A673 (cell line): ENCODE measurements around the gene PPP1R13B. TPM values are rescaled to one million over a fixed set of nuclear protein-coding genes. Genes with fewer than 3 reads are reported as not detected.

Source experiments
- Bru-seq: library from RNA; stranded (reverse); fragments of 400-500 nt; gene quantifications from one replicate; lab custom pipeline; 2021; lab: Mats Ljungman, UMichigan
- BruChase-seq, 2 experiments: library from RNA; stranded (reverse); fragments of 400-500 nt; gene quantifications; one replicate each; lab custom pipeline; 2021; lab: Mats Ljungman, UMichigan
- BruUV-seq: library from RNA; stranded (reverse); fragments of 400-500 nt; replicated peaks from 2 replicates; lab custom pipeline; 2021; lab: Mats Ljungman, UMichigan
- CTCF ChIA-PET: fragments of 300-600 bp; sonication (Branson Sonifier 250); formaldehyde crosslinking; loops from one replicate; lab custom pipeline; 2022; ENCODE audit warnings: antibody characterized with exemption; lab: Charles Lee
- POLR2A ChIA-PET: fragments of 300-600 bp; sonication (Branson Sonifier 250); formaldehyde crosslinking; loops from one replicate; lab custom pipeline; 2022; ENCODE audit warnings: antibody characterized with exemption; ENCODE audit not compliant: low non-redundant PET; lab: Charles Lee
- DNase-seq: peaks from one replicate; pipeline ENCODE4 v3.0.0-alpha.2; 2015; ENCODE audit warnings: low spot score
- H3K27ac ChIP-seq: fragments of 200-600 bp; sonication (generic); 2 replicates; pipeline ENCODE4 v1.5.1; 2016; ENCODE audit warnings: mixed run types, low read depth, mild to moderate bottlenecking, mixed read lengths, antibody characterized with exemption, low read length; ENCODE audit not compliant: poor library complexity, severe bottlenecking
- H3K27me3 ChIP-seq: fragments of 200-600 bp; sonication (generic); replicated peaks from 2 replicates; pipeline ENCODE4 v1.6.1; 2017; ENCODE audit warnings: mixed run types, low read depth, mild to moderate bottlenecking, mixed read lengths, antibody characterized with exemption, low read length; ENCODE audit not compliant: insufficient read depth, poor library complexity
- H3K36me3 ChIP-seq: fragments of 200-600 bp; sonication (generic); 2 replicates; pipeline ENCODE4 v1.6.1; 2016; ENCODE audit warnings: mixed run types, mild to moderate bottlenecking, mixed read lengths, antibody characterized with exemption, low read length; ENCODE audit not compliant: insufficient read depth, poor library complexity, severe bottlenecking
- H3K4me1 ChIP-seq: fragments of 200-600 bp; sonication (generic); 2 replicates; pipeline ENCODE4 v1.6.1; 2017; ENCODE audit warnings: mixed run types, mild to moderate bottlenecking, mixed read lengths, antibody characterized with exemption, low read length; ENCODE audit not compliant: insufficient read depth, poor library complexity, severe bottlenecking
- H3K4me3 ChIP-seq: fragments of 200-600 bp; sonication (generic); 2 replicates; pipeline ENCODE4 v1.5.1; 2016; ENCODE audit warnings: low read depth, mixed run types, mild to moderate bottlenecking, mixed read lengths, low read length; ENCODE audit not compliant: poor library complexity, severe bottlenecking
- H3K9me3 ChIP-seq: fragments of 200-600 bp; sonication (generic); 2 replicates; pipeline ENCODE4 v1.6.1; 2016; ENCODE audit warnings: mixed run types, low read depth, mild to moderate bottlenecking, mixed read lengths, antibody characterized with exemption, low read length; ENCODE audit not compliant: poor library complexity, severe bottlenecking
- EZH2 ChIP-seq: fragments of 200-600 bp; sonication (generic); IDR thresholded peaks from 2 replicates; pipeline ENCODE4 v1.6.1; 2017; ENCODE audit warnings: borderline replicate concordance, low read depth, mild to moderate bottlenecking, mixed read lengths, antibody characterized with exemption, low read length; ENCODE audit not compliant: poor library complexity, severe bottlenecking
- intact Hi-C: fragments of 100-400 bp; cut with micrococcal nuclease; formaldehyde crosslinking; loops from one replicate; pipeline ENCODE4 v1.10.0; 2022; ENCODE audit not compliant: unreplicated experiment
- long read RNA-seq: library from polyadenylated mRNA; stranded (forward); transcript quantifications from one replicate; pipeline ENCODE4 v2.0.0, GENCODE V29; 2022
- total RNA-seq: library from RNA; stranded (reverse); gene quantifications from 2 replicates; pipeline ENCODE4 v1.2.3, GENCODE V29; 2021
- TF ChIP-seq, protein P1 (sequence below): fragments of 300-800, 200-600 bp; sonication (generic); conservative IDR thresholded peaks from 2 replicates; pipeline ENCODE4 v1.5.1; 2017; ENCODE audit warnings: low read depth, mild to moderate bottlenecking, antibody characterized with exemption, low read length, moderate library complexity, mixed read lengths

The PPP1R13B gene, protein sequence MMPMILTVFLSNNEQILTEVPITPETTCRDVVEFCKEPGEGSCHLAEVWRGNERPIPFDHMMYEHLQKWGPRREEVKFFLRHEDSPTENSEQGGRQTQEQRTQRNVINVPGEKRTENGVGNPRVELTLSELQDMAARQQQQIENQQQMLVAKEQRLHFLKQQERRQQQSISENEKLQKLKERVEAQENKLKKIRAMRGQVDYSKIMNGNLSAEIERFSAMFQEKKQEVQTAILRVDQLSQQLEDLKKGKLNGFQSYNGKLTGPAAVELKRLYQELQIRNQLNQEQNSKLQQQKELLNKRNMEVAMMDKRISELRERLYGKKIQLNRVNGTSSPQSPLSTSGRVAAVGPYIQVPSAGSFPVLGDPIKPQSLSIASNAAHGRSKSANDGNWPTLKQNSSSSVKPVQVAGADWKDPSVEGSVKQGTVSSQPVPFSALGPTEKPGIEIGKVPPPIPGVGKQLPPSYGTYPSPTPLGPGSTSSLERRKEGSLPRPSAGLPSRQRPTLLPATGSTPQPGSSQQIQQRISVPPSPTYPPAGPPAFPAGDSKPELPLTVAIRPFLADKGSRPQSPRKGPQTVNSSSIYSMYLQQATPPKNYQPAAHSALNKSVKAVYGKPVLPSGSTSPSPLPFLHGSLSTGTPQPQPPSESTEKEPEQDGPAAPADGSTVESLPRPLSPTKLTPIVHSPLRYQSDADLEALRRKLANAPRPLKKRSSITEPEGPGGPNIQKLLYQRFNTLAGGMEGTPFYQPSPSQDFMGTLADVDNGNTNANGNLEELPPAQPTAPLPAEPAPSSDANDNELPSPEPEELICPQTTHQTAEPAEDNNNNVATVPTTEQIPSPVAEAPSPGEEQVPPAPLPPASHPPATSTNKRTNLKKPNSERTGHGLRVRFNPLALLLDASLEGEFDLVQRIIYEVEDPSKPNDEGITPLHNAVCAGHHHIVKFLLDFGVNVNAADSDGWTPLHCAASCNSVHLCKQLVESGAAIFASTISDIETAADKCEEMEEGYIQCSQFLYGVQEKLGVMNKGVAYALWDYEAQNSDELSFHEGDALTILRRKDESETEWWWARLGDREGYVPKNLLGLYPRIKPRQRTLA
- 4.4 and 4.8 TPM in 2 replicates for total RNA-seq
- Bru-seq, nascent RNA = percentile 42 among the genes with signal in this experiment
- BruChase-seq, experiment 1, labeled RNA remaining after a 2-hour chase = percentile 41 among the genes with signal in this experiment
- percentile 48 among the genes with signal in this experiment for BruChase-seq, experiment 2, labeled RNA remaining after a 6-hour chase
- long read RNA-seq, partial matches to known transcripts = 2 of 2 reads
- long read RNA-seq, other reads (novel, unspliced or antisense) = 0 of 2 reads

DNA sequence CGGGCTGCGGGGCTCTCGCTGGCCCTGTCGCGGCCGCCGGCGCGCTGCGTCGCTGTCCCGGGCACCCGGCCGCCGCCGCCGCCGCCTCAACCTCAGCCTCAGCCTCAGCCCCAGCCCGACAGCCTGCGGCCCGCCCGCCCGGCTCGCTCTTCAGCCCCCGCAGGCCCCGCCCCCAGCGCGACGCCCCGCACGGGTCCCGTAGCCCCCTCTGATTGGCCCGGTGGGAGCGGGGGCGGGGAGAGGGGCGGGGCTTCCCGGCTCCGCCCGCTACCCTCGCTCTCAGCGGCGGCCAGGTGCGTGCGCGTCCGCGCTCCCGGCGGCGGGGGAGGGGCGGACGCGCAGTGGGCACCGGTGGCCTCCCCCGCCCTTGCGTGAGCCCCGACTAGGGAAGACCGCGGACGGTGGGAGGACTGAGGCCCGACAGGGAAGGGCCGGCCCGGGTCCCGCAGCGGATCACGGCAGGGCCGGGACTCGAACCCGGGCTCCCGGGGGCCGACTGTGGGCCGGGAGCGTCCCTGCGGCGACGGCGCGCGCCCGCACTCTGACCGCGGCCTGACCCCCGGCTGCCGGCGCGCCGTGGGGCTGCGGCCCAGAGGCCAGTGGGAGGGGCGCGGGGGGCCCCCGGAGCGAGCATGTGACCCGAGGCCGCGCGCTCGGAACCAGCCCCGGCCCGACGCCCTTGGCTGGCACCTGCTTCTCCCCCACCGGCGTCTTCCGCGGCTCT lies at the start of gene PPP1R13B:
PPP1R13B (minus strand) TSS at position 125 of the 724 bp plus-strand sequence. CDS start 268 bp downstream, outside the sequence.
- TF ChIP-seq, protein P1, sequence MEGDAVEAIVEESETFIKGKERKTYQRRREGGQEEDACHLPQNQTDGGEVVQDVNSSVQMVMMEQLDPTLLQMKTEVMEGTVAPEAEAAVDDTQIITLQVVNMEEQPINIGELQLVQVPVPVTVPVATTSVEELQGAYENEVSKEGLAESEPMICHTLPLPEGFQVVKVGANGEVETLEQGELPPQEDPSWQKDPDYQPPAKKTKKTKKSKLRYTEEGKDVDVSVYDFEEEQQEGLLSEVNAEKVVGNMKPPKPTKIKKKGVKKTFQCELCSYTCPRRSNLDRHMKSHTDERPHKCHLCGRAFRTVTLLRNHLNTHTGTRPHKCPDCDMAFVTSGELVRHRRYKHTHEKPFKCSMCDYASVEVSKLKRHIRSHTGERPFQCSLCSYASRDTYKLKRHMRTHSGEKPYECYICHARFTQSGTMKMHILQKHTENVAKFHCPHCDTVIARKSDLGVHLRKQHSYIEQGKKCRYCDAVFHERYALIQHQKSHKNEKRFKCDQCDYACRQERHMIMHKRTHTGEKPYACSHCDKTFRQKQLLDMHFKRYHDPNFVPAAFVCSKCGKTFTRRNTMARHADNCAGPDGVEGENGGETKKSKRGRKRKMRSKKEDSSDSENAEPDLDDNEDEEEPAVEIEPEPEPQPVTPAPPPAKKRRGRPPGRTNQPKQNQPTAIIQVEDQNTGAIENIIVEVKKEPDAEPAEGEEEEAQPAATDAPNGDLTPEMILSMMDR = no peak
- no peak for TF ChIP-seq EZH2
- Histone ChIP-seq H3K36me3 (no peaks in the 10 kb centered on the region), H3K27me3 (peaks cover 17% of the 10 kb centered on the region), H3K9me3 (no peaks in the 10 kb centered on the region), H3K27ac (peak within 1 kb of the TSS; percentile 47), H3K4me3 (peak within 1 kb of the TSS; percentile 70), H3K4me1 (peaks cover 5% of the 10 kb centered on the region)
- intact Hi-C loops = no loop called here
- BruUV-seq = no TSS peak
- peak; percentile 92 for DNase-seq
- ChIA-PET CTCF (no interaction called here), POLR2A (no interaction called here)

DNA sequence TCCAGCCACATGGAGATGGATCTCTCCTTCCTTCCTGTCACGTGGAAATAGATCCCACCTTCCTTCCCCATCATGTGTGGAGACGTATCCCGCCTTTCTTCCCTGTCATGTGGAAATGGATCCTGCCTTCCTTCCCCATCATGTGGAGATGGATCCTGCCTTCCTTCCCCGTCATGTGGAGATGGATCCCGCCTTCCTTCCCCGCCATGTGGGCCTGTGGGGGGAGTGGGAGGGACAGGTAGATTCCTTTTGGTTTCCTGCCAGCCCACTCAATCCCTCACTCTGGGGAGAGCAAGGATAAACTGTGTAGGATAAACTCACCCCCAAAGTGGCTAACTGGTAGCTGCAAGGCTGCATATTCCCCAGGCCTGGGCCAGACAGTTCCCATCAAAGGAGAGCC lies 49.2 kb upstream of the PPP1R13B start:
- no TSS peak for BruUV-seq
- Histone ChIP-seq H3K9me3 (no peaks in the 10 kb centered on the region), H3K4me3 (no peak overlapping the region), H3K27me3 (no peaks in the 10 kb centered on the region), H3K27ac (no peak overlapping the region), H3K36me3 (no peaks in the 10 kb centered on the region), H3K4me1 (no peaks in the 10 kb centered on the region)
- peak; percentile 41 for DNase-seq
- intact Hi-C loops = no loop called here
- CTCF ChIA-PET = no interaction called here
- no peak for TF ChIP-seq EZH2
- TF ChIP-seq, protein P1 = no peak
- POLR2A ChIA-PET = no interaction called here
